GM21619 (cell line): ENCODE measurements around the gene PLXND1.
A peak's percentile ranks its signal among the peaks of the same experiment; 100 is the strongest.
"Not testable (repeated sequence)": the region's sequence is repeated elsewhere in the genome, so short reads cannot be mapped to it uniquely, and the experiment has no call there.

ENCODE experiments used
- ATAC-seq: cut with Tn5 transposase; IDR thresholded peaks from one replicate; pipeline ENCODE4 v1.9.1; 2021; ENCODE audit not compliant: unreplicated experiment

PLXND1 gene

DNA sequence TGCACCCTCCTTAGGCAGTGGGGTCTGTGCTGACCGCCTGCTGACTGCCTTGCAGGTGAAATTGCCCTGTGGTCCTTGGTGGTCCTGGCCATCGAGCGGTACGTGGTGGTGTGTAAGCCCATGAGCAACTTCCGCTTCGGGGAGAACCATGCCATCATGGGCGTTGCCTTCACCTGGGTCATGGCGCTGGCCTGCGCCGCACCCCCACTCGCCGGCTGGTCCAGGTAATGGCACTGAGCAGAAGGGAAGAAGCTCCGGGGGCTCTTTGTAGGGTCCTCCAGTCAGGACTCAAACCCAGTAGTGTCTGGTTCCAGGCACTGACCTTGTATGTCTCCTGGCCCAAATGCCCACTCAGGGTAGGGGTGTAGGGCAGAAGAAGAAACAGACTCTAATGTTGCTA, 75.7 kb downstream of the PLXND1 start:
- no peak for ATAC-seq

GRCh38 chr3:129530251-129530791, 76.2 kb downstream of the PLXND1 start:
- no peak for ATAC-seq

DNA sequence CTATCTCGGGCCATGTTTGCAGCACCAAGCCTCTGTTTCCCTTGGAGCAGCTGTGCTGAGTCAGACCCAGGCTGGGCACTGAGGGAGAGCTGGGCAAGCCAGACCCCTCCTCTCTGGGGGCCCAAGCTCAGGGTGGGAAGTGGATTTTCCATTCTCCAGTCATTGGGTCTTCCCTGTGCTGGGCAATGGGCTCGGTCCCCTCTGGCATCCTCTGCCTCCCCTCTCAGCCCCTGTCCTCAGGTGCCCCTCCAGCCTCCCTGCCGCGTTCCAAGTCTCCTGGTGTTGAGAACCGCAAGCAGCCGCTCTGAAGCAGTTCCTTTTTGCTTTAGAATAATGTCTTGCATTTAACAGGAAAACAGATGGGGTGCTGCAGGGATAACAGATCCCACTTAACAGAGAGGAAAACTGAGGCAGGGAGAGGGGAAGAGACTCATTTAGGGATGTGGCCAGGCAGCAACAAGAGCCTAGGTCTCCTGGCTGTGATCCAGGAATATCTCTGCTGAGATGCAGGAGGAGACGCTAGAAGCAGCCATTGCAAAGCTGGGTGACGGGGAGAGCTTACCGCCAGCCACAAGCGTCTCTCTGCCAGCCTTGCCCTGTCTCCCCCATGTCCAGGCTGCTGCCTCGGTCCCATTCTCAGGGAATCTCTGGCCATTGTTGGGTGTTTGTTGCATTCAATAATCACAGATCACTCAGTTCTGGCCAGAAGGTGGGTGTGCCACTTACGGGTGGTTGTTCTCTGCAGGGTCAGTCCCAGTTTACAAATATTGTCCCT, 76.9 kb downstream of the PLXND1 start:
- ATAC-seq = no peak

DNA sequence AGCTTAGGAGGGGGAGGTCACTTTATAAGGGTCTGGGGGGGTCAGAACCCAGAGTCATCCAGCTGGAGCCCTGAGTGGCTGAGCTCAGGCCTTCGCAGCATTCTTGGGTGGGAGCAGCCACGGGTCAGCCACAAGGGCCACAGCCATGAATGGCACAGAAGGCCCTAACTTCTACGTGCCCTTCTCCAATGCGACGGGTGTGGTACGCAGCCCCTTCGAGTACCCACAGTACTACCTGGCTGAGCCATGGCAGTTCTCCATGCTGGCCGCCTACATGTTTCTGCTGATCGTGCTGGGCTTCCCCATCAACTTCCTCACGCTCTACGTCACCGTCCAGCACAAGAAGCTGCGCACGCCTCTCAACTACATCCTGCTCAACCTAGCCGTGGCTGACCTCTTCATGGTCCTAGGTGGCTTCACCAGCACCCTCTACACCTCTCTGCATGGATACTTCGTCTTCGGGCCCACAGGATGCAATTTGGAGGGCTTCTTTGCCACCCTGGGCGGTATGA, 77.8 kb downstream of the PLXND1 start, which contains the start of gene RHO:
RHO (plus strand) TSS at position 51 of the 512 bp plus-strand sequence; CDS start at position 146, 95 bp downstream.
- ATAC-seq = no peak

DNA sequence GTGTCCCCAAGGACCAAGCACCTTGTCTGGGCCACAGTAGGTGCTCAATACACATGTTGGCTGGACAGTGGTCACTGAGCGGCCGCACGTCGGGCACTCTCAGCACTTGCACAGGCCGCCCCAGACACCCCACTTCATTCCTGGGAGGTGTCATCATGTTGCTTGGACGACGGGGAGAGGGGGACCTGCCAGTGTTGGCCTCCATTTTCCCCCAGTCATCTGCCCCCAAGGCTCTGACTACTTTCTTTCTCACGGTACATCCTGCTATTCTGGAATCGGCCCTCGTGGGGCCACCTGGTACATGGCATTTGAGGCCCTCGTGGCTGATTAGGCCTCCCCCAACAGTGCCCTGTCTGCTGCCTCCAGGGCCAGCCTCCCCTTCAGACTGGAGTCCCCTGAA, 79.2 kb downstream of the PLXND1 start:
- no peak for ATAC-seq

DNA sequence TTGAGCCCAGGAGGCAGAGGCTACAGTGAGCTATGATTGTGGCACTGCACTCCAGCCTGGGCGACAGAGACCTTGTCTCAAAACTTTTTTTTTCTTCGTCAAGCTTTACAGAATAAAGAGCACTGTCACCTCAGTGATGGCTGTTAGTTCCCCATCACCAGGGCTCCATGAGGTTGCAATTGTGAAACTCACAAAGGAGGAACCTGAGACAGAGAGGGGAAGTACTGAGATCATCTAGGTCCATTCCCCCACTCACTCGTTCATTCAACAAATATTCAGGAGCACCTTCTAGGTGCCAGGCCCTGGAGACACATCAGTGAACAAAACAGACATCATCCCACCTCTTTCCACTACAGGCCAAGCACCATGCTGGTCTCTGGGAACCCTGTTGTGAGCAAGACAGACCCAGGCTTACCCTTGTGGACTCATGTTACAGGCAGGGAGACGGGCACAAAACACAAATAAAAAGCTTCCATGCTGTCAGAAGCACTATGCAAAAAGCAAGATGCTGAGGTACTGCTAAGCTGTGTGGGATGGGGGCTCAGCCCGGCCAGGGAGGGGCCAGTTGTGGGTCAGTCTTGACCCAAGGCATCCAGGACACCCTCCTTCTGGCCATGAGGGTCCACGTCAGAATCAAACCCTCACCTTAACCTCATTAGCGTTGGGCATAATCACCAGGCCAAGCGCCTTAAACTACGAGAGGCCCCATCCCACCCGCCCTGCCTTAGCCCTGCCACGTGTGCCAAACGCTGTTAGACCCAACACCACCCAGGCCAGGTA, 80.2 kb downstream of the PLXND1 start:
- peak; percentile 86 for ATAC-seq

- ATAC-seq = no peak
These were observed 81.0 kb downstream of the PLXND1 start for GRCh38 chr3:129525341-129525968.

DNA sequence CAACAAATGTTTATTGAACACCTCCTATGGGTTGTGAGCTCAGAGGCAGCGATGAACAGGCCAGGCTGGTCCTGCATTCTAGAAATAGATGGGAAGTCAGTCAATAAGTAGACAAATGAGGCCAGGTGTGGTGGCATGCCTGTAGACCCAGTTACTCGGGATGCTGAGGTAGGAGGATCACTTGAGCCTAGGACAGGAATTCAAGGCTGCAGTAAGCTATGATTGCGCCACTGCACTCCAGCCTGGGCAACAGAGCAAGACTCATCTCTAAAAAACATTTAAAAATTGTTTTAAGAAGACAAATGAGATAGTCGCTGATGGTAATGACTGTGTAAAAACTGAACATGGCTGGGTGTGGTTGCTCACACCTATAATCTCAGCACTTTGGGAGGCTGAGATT, 82.4 kb downstream of the PLXND1 start:
- ATAC-seq = no peak

DNA sequence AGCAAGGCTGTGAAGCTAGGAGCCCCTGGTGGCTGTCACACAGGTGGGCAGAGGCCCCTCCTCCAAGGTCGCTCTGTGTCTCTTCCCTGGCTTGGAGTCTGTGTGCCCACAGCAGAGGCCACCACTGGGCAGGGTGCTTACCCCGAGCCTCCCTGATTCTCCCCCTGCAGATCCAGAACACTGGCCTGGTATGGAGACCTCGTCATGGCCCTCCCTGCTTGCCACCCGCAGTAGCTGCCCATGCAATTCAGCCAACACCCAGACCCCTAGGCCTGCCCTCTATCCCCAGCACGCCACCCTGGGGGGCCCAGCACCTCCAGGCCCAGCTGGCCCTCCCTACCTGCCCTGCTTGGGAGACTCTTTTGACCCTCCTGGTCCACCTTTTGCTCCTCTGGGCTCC, 83.5 kb downstream of the PLXND1 start:
- ATAC-seq = no peak

DNA sequence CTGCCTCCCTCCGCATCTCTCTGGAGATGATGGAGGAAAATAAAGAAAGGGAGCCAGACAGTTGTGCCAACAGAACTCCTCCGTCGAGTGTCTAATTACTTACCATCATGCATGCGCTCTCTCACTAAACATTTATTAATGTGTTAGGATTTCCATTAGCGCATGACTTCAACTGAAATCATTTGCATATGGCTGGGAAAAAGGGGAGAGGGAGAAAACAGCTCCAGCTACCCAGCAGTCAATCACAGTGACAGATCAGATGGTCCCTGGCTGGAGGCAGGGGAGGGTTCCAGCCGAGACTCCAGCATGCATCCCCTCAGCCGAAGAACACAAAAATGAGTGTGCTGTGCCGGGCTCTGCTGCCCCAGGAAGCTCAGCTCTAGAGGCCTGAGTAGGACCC, 84.9 kb downstream of the PLXND1 start:
- ATAC-seq = no peak

- no peak for ATAC-seq
These were observed 85.5 kb downstream of the PLXND1 start for GRCh38 chr3:129520960-129521359.

GRCh38 chr3:129519896-129520715, 86.4 kb downstream of the PLXND1 start:
- ATAC-seq = no peak

- no peak for ATAC-seq
These were observed 87.0 kb downstream of the PLXND1 start for GRCh38 chr3:129519449-129519848.

DNA sequence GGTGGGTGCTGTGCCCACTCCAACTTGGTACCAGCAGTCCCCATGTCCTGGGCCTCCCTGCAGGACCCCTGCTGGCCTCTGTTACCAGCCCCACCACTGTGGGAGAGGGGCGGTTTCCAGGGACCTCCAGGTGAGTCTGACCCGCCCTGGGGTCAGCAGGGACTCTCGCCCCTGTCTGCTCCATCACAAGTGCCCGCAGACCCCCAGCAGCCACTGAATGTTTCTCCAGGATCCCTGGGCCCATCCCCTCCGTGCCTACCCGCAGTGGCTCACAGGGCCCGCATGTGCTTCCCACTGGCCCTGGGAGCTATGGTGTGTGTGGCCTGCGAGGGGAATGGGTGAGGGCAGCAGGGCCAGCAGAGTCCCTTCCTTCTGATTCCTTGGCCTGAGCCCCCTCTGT, 87.9 kb downstream of the PLXND1 start:
- ATAC-seq = no peak

GRCh38 chr3:129518038-129518561, 88.4 kb downstream of the PLXND1 start:
- ATAC-seq = no peak

DNA sequence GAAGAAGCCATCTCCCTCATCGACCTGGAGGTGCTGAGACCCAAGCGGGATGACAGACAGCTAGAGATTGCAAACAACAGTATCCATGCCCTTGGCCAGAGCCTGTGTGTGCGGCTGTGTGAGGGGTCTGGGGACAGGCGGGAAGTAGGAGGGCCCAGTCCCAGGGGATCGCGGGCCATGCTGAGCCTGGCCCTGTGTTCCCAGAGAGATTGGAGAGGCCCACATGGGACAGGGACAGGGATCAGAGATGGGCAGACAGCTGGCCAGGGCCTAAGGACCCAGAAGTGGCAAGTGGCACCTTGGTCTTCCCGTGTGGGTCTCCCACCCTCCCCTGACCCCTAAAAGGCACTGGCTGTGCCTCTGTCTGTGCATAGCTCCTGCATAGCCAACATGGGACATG, 89.0 kb downstream of the PLXND1 start:
- ATAC-seq = no peak

DNA sequence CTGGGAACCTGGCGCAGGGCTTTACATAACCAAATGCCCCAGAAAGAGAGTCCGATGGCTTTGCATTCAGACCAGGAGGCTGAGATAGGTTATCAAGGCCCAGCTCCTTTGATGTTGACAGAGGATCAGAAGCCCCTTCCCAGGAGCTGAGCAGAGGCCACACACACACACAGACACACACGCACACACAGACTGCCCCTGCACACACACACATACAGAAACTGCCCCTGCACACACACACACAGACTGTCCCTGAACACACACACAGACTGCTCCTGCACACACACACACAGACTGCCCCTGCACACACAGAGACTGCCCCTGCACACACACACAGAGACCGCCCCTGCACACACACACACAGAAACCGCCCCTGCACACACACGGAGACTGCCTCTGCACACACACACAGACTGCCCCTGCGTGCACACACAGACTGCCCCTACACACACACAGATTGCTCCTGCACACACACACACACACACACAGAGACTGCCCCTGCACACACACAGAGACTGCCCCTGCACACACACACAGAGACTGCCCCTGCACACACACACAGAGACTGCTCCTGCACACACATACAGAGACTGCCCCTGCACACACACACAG, 90.5 kb downstream of the PLXND1 start:
- ATAC-seq = not testable (repeated sequence)

DNA sequence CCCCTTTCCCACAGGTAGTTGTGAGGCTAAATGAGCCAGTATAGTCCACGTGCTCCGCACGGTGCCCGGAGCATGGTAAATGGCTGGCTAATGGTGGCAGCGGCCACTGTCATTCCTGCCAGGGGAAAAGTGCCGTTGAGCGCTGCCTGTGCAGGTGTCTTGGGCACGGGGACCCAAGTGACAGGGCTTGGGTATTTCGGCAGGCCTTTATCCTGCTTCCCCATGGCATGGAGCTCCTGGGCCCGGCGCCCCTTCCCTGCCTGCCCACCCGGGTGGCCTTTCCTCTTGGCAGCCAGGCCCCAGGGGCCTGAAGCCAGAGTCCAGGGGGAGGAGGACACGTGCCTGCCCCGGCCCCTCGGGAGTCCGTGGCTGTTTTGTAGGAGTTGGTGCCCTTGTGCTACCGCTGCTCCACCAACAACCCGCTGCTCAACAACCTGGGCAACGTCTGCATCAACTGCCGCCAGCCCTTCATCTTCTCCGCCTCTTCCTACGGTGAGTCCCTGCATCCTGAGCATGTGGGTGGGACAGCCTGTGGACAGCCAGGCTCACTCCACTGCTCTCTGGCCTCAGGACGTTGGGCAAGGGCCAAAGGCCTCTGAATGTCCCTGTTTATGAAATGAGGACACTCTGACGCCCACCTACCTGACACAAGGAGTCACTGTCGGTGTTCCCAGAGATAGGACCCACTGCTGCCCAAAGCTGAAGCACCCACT, 91.2 kb downstream of the PLXND1 start:
- not testable (repeated sequence) for ATAC-seq

- no peak for ATAC-seq
These were observed 91.9 kb downstream of the PLXND1 start for GRCh38 chr3:129514563-129514962.
